T-helper 22 cell (primary cell): ENCODE data around the gene PARVB.
A peak's percentile ranks its signal among the peaks of the same experiment; 100 is the strongest.

Source experiments
- DNase-seq: peaks from one replicate; pipeline ENCODE4 v3.0.0-alpha.2; 2020; ENCODE audit warnings: low read depth

PARVB gene

DNA sequence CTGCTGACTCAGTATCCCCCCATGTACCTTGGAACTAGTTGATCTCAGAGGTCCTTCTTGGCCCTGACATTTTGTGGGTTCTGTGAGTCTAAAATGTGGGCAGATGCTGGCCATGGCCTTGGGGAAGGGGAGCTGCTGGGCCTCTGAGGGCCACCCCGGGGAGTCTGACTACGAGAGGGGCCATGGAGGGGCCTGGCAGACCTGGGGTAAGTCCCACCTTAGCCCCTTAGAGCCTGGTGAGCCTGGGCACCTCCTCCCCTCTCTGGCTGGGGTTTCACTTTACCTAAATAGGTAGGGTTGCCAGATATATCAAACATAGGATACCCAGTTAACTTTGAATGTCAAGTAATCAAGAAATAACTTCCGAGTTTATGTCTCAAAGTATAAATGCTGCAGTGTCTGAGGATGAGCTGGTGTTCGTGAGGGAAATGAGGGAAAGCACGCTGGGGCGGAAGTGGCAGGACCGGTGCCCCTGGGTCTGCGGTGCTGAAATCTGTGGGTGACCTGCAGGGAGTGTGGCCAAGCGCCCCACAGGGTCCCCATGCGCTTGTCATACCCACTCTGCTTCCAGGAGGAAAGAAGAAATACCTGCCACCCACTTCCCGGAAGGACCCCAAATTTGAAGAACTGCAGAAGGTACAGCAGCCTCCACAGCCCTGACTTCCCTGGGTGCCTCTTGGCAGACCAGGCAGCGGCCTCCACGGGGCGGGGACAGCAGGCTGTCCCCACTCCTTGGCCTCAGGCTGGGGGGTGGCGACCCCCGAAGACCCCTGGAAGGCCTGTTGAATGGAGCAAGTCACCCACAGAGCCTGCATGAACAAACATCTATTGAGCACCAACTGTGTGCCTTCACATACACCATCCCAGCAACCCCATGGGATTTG lies 161.4 kb downstream of the PARVB start:
- no peak for DNase-seq

DNA sequence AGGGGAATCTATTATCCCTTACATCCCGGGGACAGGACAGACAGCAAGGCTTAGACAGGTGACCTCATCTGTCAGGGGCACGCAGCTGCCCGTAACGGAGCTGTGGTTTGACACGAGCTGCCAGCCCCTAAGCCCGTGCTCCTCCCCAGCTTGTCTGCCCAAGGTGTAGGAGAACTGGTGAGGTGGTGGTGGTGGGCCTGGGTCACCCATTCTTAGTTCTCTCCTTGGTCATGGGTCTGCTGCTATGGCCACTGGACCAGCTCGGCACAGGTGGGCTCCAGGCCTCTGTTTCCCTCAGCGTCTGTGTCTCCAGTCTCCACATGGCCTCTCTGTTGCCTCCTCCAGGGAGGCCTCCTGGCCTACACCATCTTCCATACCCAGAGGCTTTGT lies 162.0 kb downstream of the PARVB start:
- DNase-seq: no peak

DNA sequence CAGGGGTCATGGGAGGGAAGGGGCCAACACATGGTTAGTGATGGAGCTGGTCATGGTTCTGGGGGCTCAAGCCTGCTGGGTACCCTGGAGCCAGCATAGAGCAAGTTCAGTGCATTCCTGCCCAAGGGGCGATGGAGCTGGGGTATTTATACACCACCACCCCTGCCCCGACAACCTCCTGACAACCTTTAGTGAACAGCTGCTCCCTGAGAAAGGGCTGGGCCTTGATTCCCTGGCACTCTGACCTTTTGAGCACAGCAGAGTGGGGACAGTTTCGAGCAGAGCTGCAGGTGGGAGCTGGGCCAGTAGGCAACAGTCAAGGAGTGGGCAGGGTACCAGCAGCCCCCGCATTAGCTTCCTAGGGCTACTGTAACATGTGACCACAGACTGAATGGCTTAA lies 162.6 kb downstream of the PARVB start:
- DNase-seq: no peak

DNA sequence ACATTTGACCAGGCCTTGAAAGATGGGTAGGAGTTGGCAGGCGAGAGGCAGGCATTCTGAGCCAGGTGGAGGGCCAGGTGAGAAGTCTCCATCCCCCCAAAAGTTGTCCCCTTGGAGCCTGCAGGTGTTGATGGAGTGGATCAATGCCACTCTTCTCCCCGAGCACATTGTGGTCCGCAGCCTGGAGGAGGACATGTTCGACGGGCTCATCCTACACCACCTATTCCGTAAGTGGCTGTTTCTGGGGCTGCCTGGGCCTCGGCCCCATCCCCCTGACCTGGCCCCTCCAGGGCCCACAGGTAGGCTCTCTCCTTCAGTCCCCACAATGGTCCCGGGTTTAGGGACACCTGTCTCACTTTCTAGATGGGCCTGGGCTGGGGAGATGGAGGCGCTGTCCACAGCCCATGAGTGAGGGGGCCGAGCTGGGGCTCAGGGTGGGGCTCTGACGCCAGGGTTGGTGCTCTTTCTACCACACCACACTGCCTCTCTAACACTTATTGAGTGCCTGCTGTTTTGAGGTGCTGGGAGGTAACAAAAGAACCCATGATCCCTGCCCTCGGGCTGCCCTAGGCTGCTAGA lies 163.6 kb downstream of the PARVB start:
- DNase-seq: no peak

DNA sequence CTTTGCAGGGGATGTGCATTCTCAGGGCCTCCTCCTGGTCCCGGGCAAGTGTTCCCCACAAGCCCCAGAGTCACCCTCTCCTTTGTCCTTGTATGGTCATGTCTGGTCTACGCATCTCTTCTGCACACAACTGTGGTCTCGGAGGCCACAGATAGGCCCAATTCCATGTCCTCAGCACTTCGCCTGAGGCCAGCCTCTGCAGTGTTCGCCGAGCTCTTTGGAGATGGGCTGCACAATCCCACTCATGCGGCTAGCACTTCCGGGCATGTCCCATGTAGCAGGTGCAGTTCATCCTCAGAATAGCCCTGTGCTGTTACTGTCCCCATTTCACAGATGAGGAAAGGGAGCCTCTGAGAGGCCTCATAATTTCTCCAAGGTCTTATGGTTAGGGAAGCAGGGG lies 164.2 kb downstream of the PARVB start:
- no peak for DNase-seq

DNA sequence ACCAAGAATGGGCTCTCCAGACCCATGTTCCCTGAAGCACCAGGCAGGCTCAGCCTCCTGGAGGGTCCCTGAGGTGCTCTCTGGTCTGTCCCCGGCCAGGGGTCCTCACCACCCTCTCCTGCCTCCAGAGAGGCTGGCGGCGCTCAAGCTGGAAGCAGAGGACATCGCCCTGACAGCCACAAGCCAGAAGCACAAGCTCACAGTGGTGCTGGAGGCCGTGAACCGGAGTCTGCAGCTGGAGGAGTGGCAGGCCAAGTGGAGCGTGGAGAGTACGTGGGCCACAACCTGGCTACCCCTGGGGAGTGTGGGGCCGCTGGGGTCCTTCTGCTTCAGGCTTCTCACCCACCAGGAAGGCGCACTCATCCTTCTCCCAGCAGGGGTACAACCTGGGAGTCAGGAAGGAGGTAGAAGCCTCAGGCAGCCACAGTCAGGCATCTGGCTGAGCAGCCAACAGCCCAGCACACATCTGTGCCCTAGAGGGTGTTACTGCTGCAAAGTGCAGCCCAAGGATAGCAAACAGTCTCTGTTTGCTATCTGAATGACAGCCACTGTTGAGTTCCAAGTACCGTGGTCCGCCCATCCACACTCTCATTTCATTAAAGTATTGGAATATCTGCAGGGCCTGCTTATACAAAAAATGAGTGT lies 165.0 kb downstream of the PARVB start:
- no peak for DNase-seq

DNA sequence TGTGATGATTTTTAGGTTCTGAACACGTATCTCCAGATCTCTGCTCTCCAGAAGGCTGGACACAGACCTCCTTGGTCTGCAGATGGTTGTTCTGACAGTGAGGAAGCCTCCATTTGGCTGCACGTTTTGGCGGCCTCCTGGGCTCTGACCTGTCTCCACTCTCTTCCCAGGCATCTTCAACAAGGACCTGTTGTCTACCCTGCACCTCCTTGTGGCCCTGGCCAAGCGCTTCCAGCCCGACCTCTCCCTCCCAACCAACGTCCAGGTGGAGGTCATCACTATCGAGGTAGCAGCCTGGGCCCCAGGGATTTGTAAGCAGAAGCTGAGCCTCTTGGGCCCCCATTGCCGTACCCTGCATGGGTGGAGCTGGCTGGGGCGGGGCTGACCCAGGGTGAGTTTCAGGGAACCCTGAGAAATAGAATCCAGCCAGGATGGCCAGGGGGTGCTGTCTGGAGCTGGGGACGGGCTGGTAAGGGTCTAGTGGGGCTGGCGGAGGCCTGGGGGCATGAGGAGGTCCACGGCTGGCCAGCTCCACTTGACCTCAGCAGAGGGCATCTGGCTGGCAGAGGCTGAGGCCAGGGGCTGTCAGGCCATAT lies 166.4 kb downstream of the PARVB start:
- DNase-seq: no peak

DNA sequence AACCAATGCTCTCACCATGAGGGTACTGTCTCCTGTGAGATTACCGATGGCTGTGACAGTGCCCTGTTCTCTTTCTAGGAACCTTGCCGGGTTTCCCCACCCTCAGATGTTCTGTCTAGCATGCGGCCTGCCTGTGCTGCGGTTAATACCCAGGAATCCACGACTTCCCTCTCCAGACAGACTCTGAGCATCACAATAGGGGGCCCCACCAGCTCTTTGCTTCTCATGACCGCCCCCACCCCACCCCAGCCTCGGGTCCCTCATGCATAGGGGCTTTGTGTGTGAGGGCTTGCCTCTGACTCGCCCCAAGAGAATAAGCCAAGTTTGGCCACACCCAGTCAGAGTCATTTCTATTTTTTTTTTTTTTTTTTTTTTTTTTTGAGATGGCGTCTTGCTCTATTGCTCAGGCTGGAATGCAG lies 166.9 kb downstream of the PARVB start:
- DNase-seq: peak; percentile 17

DNA sequence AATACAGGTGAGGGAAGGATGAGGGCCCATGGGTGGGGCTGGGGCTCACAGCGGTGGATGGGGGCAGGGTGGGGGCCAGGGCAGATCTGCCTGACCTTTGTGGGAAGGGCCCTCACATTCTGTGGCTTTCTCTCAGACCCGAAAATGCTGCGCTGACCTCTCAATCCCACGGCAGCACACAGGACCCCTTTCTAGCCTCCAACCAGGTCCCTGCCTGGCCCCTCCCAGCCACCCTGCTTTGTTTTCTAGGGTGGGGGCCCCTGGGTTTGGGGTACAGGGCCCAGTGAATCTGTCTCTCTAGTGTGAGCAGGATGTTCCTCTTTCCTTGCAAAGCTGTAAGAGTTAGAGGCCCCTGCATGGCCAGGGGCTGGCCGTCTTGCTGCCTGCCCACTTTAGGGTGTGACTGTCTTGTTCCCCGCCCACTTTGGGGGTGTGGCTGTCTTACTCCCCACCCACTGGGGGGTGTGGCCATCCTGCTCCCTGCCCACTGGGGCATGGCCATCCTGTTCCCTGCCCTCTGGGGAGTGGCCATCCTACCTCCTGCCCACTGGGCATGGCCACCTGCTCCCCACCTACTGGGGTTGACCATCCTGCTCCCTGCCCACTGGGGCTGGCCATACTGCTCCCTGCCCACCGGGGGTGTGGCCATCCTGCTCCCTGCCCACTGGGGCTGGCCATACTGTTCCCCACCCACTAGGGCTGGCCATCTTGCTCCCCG lies 168.2 kb downstream of the PARVB start:
- DNase-seq: no peak

DNA sequence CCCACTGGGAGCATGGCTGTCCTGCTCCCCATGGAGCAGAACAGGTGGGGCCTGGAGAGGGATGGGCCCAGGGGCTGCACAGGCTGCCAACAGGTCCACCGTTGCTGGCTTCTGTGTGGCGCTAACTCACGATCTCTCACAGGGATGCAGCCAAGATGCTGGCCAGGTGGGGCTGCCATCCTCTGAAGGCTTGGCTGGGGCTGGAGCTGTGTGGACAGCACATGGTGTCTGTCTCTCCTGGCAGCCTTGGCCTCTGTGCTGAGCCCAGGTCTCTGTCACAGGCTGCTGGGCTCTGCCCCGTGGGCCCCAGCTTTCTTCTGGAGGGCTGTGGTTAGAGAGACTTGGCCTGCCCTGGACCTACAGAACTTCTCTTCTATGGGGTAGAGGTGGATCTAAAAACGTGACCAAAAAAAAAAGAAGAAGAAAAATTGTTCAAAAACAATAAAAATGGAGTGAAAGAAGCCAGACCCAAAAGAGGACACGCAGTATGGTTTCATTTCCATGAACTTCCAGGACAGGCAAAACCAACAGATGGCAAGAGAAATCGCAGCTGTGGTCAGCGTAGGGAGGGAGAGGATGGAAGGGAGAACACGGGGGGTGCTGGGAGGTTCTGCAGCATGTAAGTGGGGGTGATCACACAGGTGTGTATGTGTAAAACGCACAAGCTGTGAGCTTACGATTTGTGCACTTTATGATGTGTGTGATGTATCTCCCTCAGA lies 168.9 kb downstream of the PARVB start:
- no peak for DNase-seq

DNA sequence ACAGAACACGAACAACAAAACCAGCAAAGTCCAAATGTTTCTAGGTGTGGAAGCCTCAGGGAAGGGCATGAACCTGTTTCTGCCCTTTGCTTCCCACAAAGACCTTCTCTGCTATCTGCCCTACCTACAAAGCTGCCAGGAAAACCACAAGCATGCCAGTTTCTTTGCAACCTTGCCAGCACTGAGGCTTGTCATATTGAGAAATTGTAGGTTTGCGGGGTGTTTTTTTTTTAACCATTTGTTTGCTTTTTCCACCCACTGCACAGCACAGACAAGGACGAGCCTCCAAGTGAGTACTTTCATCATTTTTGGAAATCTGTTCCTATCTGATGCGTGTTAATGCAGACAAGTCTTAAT lies 169.4 kb downstream of the PARVB start:
- DNase-seq: no peak

DNA sequence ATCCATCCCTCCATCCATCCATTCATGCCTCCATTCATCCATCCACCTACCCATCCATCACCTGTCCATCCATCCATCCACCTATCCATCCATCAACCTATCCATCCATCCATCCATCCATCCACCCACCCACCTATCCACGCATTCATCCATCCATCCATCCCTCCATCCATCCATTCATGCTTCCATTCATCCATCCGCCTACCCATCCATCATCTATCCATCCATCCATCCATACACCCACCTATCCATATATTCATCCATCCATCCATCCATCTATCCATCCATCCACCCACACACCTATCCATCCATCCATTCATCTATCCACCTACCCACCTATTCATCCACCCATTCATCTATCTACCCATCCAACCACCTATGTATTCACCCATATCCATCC lies 170.5 kb downstream of the PARVB start:
- no peak for DNase-seq

DNA sequence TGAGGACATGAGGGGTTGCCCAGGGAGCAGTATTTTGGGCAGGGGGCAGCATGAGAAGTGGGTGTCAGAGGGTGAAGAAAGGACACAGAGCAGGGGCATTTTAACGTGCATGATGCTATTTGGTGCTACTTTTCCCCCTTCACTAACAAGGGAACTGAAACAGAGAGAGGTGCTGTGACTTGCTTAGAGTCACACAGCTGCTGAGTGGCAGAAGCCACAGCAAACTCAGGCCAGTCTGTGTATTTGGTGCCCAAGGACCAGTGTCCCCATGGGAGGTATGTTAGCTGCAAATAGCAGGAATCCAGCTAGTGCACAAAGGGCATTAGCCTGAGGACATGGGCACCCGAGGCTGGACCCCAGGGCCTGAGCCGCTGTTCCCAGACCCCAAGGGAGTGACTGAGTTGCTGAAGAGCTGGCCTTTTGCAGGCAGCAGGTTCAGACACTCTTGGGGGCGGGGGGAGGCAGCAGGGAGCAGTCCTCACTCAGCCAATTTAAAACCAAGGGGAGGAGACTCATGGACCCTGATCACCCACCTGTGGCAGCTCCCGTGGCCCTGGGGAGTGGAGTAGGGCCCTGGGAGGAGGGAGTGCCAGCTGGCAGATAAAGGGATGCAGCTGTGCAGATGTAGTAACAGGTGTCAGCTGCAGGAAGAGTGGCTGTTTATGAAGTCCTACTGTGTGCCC lies 171.2 kb downstream of the PARVB start:
- DNase-seq: no peak

DNA sequence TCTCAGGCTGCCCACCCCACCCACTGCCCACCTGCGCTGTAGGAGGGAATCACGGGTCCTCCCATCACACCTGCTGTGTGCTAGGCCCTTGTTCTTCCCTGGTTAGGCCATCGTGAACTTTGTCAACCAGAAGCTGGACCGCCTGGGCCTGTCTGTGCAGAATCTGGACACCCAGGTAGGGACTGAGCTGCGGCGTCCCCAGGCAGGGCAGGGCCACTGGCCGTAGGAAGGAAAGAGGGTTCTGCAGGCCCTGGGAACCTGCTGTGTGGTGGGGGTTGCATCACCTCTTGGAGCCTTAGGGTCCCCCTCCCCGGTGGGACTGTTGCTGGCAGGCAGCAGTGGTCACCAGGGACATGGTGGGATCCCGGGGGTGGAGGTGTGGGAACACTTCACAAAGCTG lies 172.1 kb downstream of the PARVB start:
- DNase-seq: no peak

DNA sequence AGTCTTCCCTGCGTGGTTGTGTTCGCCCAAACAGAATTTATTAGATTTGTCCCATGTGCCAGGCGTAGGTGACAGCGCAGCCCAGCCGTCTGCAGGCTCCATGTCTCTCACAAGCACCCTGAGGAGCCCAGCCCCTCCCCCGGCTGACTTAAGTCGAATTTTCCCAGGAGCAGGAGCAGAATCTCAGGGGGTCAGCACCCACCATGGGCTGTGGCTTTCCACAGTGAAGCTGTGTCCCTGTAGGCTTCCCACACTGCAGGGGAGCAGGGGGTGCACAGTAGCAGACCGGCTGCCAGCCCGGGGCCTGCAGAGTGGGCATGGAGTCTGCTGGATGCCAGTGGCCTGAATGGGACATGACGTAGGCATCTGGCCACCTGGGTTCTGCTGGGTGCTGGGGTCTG lies 172.6 kb downstream of the PARVB start:
- DNase-seq: no peak

DNA sequence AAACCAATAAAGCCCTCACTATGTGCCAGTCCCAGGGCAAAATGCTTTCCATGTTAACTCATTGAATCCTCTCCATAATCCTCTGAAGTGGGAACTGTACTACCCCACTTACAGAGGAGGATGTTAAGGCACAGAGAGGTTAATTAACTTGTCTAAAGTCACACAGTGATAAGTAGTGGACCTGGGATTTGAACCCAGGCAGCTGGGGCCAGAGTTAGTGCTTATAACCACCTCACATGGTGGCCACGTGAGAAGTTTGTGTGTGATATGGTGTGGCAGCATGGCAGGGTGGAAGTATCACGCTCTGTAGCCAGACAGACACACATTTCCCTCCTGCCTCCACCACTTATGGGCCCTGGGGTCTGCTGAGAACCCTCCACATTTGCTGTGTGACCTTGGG lies 173.2 kb downstream of the PARVB start:
- DNase-seq: no peak

DNA sequence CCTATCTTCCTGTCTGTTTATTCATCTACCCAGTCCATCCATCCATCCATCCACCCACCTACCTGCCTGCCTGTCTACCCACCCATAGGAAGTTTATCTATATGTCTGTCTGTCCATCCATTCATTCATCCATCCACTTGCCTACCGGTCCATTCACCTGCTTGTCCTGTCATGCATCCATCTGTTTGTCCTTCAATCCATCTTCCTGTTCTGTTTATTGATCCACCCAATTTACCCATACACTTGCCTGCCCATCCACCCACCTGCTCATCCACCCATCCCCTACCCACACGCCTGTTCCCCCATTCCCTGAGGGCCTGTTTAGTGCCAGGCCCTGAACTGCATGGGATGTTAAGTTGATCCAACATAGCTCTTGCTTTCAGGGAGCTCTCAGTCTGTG lies 175.1 kb downstream of the PARVB start:
- no peak for DNase-seq

DNA sequence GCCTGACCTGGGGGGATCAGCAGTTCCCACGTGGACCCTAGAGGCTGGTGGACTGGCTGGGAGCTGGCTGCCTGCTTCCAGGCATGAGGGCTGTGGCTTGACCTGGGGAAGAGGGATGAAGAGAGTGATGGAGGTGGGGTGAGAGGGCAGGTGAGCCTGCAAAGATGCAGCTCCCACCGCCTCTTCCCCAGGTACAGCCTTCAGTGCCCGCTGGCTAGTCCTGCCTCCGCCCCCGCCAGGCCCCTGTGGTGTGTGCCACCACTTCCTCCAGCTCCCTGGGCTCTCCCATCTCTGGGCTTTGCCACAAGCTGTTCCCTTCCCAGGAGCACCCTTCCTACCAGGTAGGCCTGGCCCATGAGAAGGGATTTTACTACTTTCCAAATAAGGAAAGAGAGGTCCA lies 175.8 kb downstream of the PARVB start:
- no peak for DNase-seq

DNA sequence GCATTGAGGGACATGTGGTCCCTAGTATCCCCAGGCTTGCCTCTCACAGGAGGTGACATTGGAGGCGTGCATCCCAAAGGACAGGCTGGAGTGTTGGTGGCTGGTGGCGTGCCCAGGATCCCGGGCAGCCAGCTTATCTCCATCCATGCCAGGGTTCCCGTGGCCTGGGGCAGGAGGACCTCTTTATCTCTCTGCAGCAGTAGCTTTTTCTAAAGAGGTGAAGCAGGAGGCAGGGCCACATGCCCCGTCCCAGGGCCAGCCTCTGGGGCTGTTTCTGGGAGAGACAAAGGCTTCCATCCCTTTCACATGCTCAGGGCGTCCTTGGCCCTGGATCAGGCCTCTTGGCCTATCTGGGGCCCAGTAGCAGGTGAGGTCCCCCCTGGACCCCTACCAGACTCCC lies 176.3 kb downstream of the PARVB start:
- no peak for DNase-seq

DNA sequence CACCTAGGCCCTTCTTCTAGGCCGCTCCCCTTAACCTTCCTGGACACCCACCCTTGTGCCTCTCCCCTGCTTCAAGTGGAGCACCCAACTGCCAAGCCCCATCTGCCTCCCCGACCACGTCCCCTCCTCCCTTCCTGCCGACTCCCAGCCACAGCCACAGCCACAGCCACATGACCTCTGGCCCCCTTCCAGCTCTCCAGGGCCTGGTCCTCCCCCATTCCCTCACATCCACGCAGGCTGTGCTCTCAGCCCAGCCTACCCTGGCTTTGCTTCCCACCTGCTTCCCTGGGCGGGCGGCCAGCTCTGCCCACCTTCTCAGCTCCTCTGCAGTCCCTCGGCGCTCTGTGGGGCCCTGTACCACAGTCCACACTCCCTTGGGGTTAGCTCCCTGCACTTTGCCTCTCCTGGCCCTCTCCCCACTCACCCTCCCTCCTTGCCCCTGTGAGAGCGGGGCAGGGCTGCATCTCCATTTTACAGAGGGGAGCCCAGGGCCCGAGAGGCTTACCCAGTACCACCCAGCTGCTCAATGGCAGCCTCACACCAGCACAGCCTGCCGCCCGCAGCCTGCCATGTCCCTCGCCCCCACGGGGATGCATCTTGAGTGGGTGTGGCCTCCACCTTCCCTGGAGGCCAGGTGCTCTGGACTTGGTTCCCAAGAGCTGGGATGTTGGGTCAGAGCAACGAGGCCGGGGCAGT lies 176.9 kb downstream of the PARVB start:
- no peak for DNase-seq

DNA sequence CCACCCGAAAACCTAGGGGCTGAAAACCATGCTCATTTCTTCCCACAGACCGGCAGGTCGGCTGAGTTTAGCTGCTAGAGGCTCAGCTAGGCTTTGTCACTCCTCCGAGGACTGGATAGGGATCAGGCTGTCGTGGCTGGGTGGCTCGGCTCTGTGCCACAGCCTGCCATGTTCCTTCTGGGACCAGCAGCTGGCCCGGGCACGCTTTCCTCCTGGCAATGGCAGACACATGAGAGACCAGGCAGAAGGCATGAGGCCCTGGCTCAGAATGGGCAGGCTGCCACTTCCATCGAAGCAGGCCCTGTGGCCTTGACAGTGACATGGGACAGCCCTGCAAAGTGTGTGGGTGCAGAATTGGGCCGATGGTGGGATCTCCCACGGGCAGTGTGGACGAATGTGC lies 177.6 kb downstream of the PARVB start:
- no peak for DNase-seq
